Lung (tissue), 12 donors: ENCODE measurements around the gene GRK1. TPM values are rescaled to one million over a fixed set of nuclear protein-coding genes. Genes with fewer than 3 reads are reported as not detected.

Experiments
- ATAC-seq: fragments of 200-7000 bp; cut with Tn5 transposase; one replicate; pipeline ENCODE4 v1.9.1; 2020; ENCODE audit warnings: moderate number of reproducible peaks; ENCODE audit not compliant: insufficient read depth, low FRiP score
- DNase-seq, 3 donors: peaks; one replicate each; pipeline ENCODE4 v3.0.0-alpha.2; 2013 to 2017
- H3K27ac ChIP-seq, 2 donors: one replicate each; pipeline ENCODE4 v1.5.1; 2013; ENCODE audit warnings: mild to moderate bottlenecking in 2 of 2, moderate library complexity in 2 of 2, control low read depth in 1 of 2, inconsistent platforms in 1 of 2, low read depth in 1 of 2, low read length in 1 of 2
- H3K27me3 ChIP-seq, 3 donors: one replicate each; pipeline ENCODE4 v1.5.1; 2013; ENCODE audit warnings: low read length in 2 of 3; ENCODE audit not compliant: control insufficient read depth in 3 of 3, insufficient read depth in 3 of 3
- H3K36me3 ChIP-seq, 4 donors: one replicate each; pipeline ENCODE4 v1.5.1; 2013; ENCODE audit warnings: low read length in 4 of 4, mild to moderate bottlenecking in 1 of 4, moderate library complexity in 1 of 4; ENCODE audit not compliant: control insufficient read depth in 4 of 4, insufficient read depth in 4 of 4
- H3K4me1 ChIP-seq, 5 donors: one replicate each; pipeline ENCODE4 v1.5.1; 2013; ENCODE audit warnings: low read length in 5 of 5, mild to moderate bottlenecking in 2 of 5, moderate library complexity in 1 of 5; ENCODE audit not compliant: control insufficient read depth in 5 of 5, insufficient read depth in 5 of 5
- H3K4me3 ChIP-seq: one replicate; pipeline ENCODE4 v1.5.1; 2013; ENCODE audit warnings: mild to moderate bottlenecking, control low read depth, moderate library complexity
- H3K9ac ChIP-seq, 2 donors: one replicate each; pipeline ENCODE4 v1.5.1; 2013; ENCODE audit warnings: low read length in 2 of 2, control low read depth in 1 of 2; ENCODE audit not compliant: insufficient read depth in 1 of 2
- H3K9me3 ChIP-seq, 4 donors: one replicate each; pipeline ENCODE4 v1.5.1; 2013; ENCODE audit warnings: low read length in 3 of 4, mild to moderate bottlenecking in 1 of 4, moderate library complexity in 1 of 4; ENCODE audit not compliant: control insufficient read depth in 4 of 4, insufficient read depth in 3 of 4
- CTCF ChIP-seq: IDR thresholded peaks from 2 replicates; pipeline ENCODE4 v1.5.1; 2012; ENCODE audit warnings: mild to moderate bottlenecking; ENCODE audit errors: control extremely low read depth, extremely low read depth
- WGBS, 2 donors: extraction: QIAGEN DNeasy Blood & Tissue Kit; methylation state at CpG; one replicate each; pipeline ENCODE4 v1.1.7; 2013; 5-methylcytosine and 5-hydroxymethylcytosine counted together
- polyA plus RNA-seq, 2 donors: library from polyadenylated mRNA; stranded (reverse); fragments of 200-250 nt; gene quantifications; one replicate each; pipeline ENCODE4 v1.2.1, GENCODE V29; 2013
- total RNA-seq, 2 donors: library from RNA; depleted of rRNA in 1 of 2; stranded (reverse); fragments of >200 nt in 1 of 2; gene quantifications; one replicate each; pipeline ENCODE4 v1.2.1, GENCODE V29; 2014 to 2021
- donor health status: control.
- donor health status: control.
- donor health status: Bipolar disorder and iron deficiency.
- donor health status: healthy.
- donor health status: DM: yes; HTN: yes; CAD: no.

GRK1 gene
- total and polyA plus RNA-seq, 4 donors, result 0.03 to 3.1 TPM; not detected in 2

GRCh38 chr13:113658836-113659235, 8.2 kb upstream of the GRK1 start:
- DNase-seq (peak in 1 of 3 donors; percentile 2), ATAC-seq (no peak)
- 72 to 85% methylated on average over 13 to 14 of the region's 14 CpGs for WGBS, 2 donors
- Histone ChIP-seq H3K4me1 (no peaks in the 10 kb centered on the region), H3K27me3 (no peaks in the 10 kb centered on the region), H3K27ac (no peak overlapping the region), H3K9me3 (peaks cover 0 to 3% (median 0%) of the 10 kb centered on the region in 4 donors), H3K4me3 (no peak overlapping the region), H3K36me3 (no peaks in the 10 kb centered on the region), H3K9ac (no peak overlapping the region)
- no peak for TF ChIP-seq CTCF

GRCh38 chr13:113659337-113659736, 7.7 kb upstream of the GRK1 start:
- Histone ChIP-seq H3K9me3 (peaks cover 0 to 3% (median 0%) of the 10 kb centered on the region in 4 donors), H3K27me3 (no peaks in the 10 kb centered on the region), H3K27ac (no peak overlapping the region), H3K4me3 (no peak overlapping the region), H3K4me1 (no peaks in the 10 kb centered on the region), H3K36me3 (no peaks in the 10 kb centered on the region), H3K9ac (no peak overlapping the region)
- WGBS, 2 donors, result 95 to 96% methylated on average over 8 of the region's 8 CpGs
- ATAC-seq (no peak), DNase-seq (no peak)
- TF ChIP-seq CTCF, result no peak

- 90 to 93% methylated on average over 3 of the region's 3 CpGs for WGBS, 2 donors
- Histone ChIP-seq H3K4me1 (no peaks in the 10 kb centered on the region), H3K36me3 (no peaks in the 10 kb centered on the region), H3K9me3 (peaks cover 0 to 3% (median 0%) of the 10 kb centered on the region in 4 donors), H3K27ac (no peak overlapping the region), H3K27me3 (no peaks in the 10 kb centered on the region), H3K9ac (no peak overlapping the region), H3K4me3 (no peak overlapping the region)
- peak in 1 of 3 donors; percentile 3 for DNase-seq
- TF ChIP-seq CTCF, result no peak
- no peak for ATAC-seq
These were observed 7.0 kb upstream of the GRK1 start for GRCh38 chr13:113660066-113660465.

GRCh38 chr13:113661509-113661908, 5.5 kb upstream of the GRK1 start:
- H3K27ac ChIP-seq, result no peak overlapping the region
- H3K9me3 ChIP-seq, result peaks cover 0 to 3% (median 0%) of the 10 kb centered on the region in 4 donors
- H3K9ac ChIP-seq, result no peak overlapping the region
- no peak for TF ChIP-seq CTCF
- no peak for ATAC-seq
- WGBS, 2 donors, result 82 to 83% methylated on average over 2 of the region's 2 CpGs
- no peaks in the 10 kb centered on the region for H3K36me3 ChIP-seq
- H3K4me3 ChIP-seq, result no peak overlapping the region
- DNase-seq, result no peak
- no peaks in the 10 kb centered on the region for H3K27me3 ChIP-seq
- H3K4me1 ChIP-seq, result peaks cover 0 to 4% (median 0%) of the 10 kb centered on the region in 5 donors
